DOHH2 (cell line): ENCODE results near the gene APBB1.

Experiments used
- H3F3A ChIP-seq: fragments of 200-600 bp; sonication (generic), shearing (Covaris generic); 2 replicates; pipeline ENCODE4 v1.6.0; 2016; ENCODE audit warnings: antibody characterized with exemption, mild to moderate bottlenecking; ENCODE audit not compliant: control insufficient read depth, insufficient read depth
- H3K27ac ChIP-seq: fragments of 200-600 bp; sonication (generic); 2 replicates; pipeline ENCODE4 v1.5.1; 2014; ENCODE audit warnings: low read depth, mild to moderate bottlenecking, low read length, moderate library complexity
- H3K27me3 ChIP-seq: fragments of 200-600 bp; sonication (generic); 2 replicates; pipeline ENCODE4 v1.6.1; 2014; ENCODE audit warnings: mild to moderate bottlenecking, low read length, mixed read lengths; ENCODE audit not compliant: control insufficient read depth
- H3K36me3 ChIP-seq: fragments of 200-600 bp; sonication (generic); 2 replicates; pipeline ENCODE4 v1.6.1; 2014; ENCODE audit warnings: mild to moderate bottlenecking, low read length, moderate library complexity, mixed read lengths; ENCODE audit not compliant: control insufficient read depth
- H3K4me1 ChIP-seq: fragments of 200-600 bp; sonication (generic); 2 replicates; pipeline ENCODE4 v1.6.1; 2014; ENCODE audit warnings: mild to moderate bottlenecking, low read length, mixed read lengths; ENCODE audit not compliant: control insufficient read depth
- H3K4me2 ChIP-seq: fragments of 200-600 bp; sonication (generic); 2 replicates; pipeline ENCODE4 v1.6.0; 2014; ENCODE audit warnings: mild to moderate bottlenecking, low read length, moderate library complexity
- H3K4me3 ChIP-seq: fragments of 200-600 bp; sonication (generic); 2 replicates; pipeline ENCODE4 v1.5.1; 2014; ENCODE audit warnings: mild to moderate bottlenecking, low read length, mixed read lengths
- H3K79me2 ChIP-seq: fragments of 200-600 bp; sonication (generic); 2 replicates; pipeline ENCODE4 v1.6.1; 2014; ENCODE audit warnings: mild to moderate bottlenecking, low read length, mixed read lengths; ENCODE audit not compliant: control insufficient read depth
- H3K9me2 ChIP-seq: fragments of 200-600 bp; sonication (generic); replicated peaks from 2 replicates; pipeline ENCODE4 v1.6.1; 2014; ENCODE audit warnings: mild to moderate bottlenecking, low read length, mixed read lengths; ENCODE audit not compliant: control insufficient read depth
- H3K9me3 ChIP-seq: fragments of 200-600 bp; sonication (generic); 2 replicates; pipeline ENCODE4 v1.6.1; 2014; ENCODE audit warnings: antibody characterized with exemption, low read length, mixed read lengths; ENCODE audit not compliant: control insufficient read depth, insufficient read depth
- H4K20me1 ChIP-seq: fragments of 200-600 bp; sonication (generic); 2 replicates; pipeline ENCODE4 v1.6.0; 2014; ENCODE audit warnings: low read depth, mild to moderate bottlenecking, antibody characterized with exemption, low read length, moderate library complexity; ENCODE audit not compliant: control insufficient read depth, insufficient read depth
- CTCF ChIP-seq: fragments of 200-600 bp; sonication (generic); IDR thresholded peaks from one replicate; pipeline ENCODE4 v1.5.1; 2014; ENCODE audit warnings: antibody characterized with exemption, mild to moderate bottlenecking, low read depth, low read length; ENCODE audit not compliant: poor library complexity, severe bottlenecking
- EZH2phosphoT487 ChIP-seq: fragments of 200-600 bp; sonication (generic); IDR thresholded peaks from 2 replicates; pipeline ENCODE4 v1.6.1; 2017; ENCODE audit warnings: borderline replicate concordance, mild to moderate bottlenecking, antibody characterized with exemption, low read length, moderate library complexity, mixed read lengths

APBB1 gene

GRCh38 chr11:6433998-6434660 lies 15.2 kb upstream of the APBB1 start:
- Histone ChIP-seq H3K4me1 (peaks cover 38% of the 10 kb centered on the region), H3F3A (no peaks in the 10 kb centered on the region), H3K27me3 (peaks cover 2% of the 10 kb centered on the region), H3K9me2 (no peaks in the 10 kb centered on the region), H3K4me2 (peak overlapping the region; percentile 2; the same call in 1 of the 2 replicates), H3K9me3 (no peaks in the 10 kb centered on the region), H4K20me1 (no peaks in the 10 kb centered on the region), H3K4me3 (no peak overlapping the region), H3K36me3 (no peaks in the 10 kb centered on the region), H3K79me2 (no peaks in the 10 kb centered on the region), H3K27ac (no peak overlapping the region)
- no peak for TF ChIP-seq CTCF
- no peak for TF ChIP-seq EZH2phosphoT487

- H3K4me3 ChIP-seq, result no peak overlapping the region
- H3K9me3 ChIP-seq, result no peaks in the 10 kb centered on the region
- TF ChIP-seq CTCF (no peak), EZH2phosphoT487 (no peak)
- H4K20me1 ChIP-seq, result no peaks in the 10 kb centered on the region
- H3K9me2 ChIP-seq, result no peaks in the 10 kb centered on the region
- no peak overlapping the region for H3K27ac ChIP-seq
- H3K79me2 ChIP-seq, result no peaks in the 10 kb centered on the region
- peaks cover 6% of the 10 kb centered on the region for H3K27me3 ChIP-seq
- H3K36me3 ChIP-seq, result no peaks in the 10 kb centered on the region
- no peak overlapping the region for H3K4me2 ChIP-seq
- peaks cover 25% of the 10 kb centered on the region for H3K4me1 ChIP-seq
- no peaks in the 10 kb centered on the region for H3F3A ChIP-seq
Measured at GRCh38 chr11:6431861-6432260, 13.0 kb upstream of the APBB1 start.

GRCh38 chr11:6427516-6427915 lies 8.6 kb upstream of the APBB1 start:
- Histone ChIP-seq H3K4me3 (no peak overlapping the region), H3F3A (no peaks in the 10 kb centered on the region), H3K4me2 (no peak overlapping the region), H3K36me3 (no peaks in the 10 kb centered on the region), H3K4me1 (no peaks in the 10 kb centered on the region), H3K9me2 (no peaks in the 10 kb centered on the region), H4K20me1 (no peaks in the 10 kb centered on the region; the same call in 1 of the 2 replicates), H3K27ac (no peak overlapping the region), H3K9me3 (no peaks in the 10 kb centered on the region), H3K79me2 (no peaks in the 10 kb centered on the region), H3K27me3 (peaks cover 36% of the 10 kb centered on the region)
- TF ChIP-seq CTCF, result no peak
- no peak for TF ChIP-seq EZH2phosphoT487
